Right kidney (tissue), 1 donor: ENCODE measurements around the gene SLC52A1.
"Not testable (repeated sequence)": the region's sequence is repeated elsewhere in the genome, so short reads cannot be mapped to it uniquely, and the experiment has no call there.

ENCODE experiments used
- DNase-seq: peaks from one replicate; pipeline ENCODE4 v3.0.0-alpha.2; 2016

The SLC52A1 gene

GRCh38 chr17:5031365-5032082 lies 3.7 kb downstream of the SLC52A1 start:
- DNase-seq = peak; percentile 72

- not testable (repeated sequence) for DNase-seq
Measured at GRCh38 chr17:5030168-5030567, 5.1 kb downstream of the SLC52A1 start.

DNA sequence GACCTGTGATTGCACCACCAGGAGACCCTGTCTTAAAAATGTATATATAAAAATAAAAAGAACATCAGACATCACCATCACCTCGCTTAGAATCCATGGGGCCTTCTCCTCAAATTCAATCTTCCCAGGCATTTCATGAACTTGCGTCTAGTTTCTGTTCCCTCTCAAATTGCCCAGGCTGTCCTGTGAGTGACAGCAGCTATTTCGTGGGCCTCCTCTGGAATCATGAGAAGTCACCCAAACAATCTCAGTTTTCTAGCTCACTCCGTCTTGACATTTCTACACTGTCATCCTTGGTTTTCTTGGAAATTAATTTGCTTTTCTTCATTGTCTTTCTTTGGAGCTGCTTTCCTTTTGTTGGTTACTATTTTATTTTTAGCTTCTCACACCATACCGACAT lies 7.3 kb downstream of the SLC52A1 start:
- DNase-seq = no peak

DNA sequence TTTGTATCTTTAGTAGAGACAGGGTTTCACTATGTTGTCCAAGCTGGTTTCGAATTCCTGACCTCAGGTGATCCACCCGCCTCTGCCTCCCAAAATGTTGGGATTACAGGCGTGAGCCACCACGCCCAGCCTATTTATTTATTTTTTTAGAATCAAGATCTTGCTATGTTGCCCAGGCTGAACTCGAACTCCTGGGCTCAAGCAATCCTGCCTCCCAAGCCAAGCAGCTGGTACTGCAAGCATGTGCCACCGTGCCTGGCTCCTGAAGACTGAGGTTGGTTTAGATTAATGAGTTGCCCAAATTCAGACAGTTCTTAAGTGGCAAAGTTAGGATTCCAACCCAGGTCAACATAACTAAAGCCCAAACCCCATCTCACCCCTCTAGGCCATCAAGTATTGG lies 7.9 kb downstream of the SLC52A1 start:
- no peak for DNase-seq

- DNase-seq = no peak
Measured at GRCh38 chr17:5024604-5025003, 10.6 kb downstream of the SLC52A1 start.

GRCh38 chr17:5023588-5024147 lies 11.6 kb downstream of the SLC52A1 start:
- no peak for DNase-seq

DNA sequence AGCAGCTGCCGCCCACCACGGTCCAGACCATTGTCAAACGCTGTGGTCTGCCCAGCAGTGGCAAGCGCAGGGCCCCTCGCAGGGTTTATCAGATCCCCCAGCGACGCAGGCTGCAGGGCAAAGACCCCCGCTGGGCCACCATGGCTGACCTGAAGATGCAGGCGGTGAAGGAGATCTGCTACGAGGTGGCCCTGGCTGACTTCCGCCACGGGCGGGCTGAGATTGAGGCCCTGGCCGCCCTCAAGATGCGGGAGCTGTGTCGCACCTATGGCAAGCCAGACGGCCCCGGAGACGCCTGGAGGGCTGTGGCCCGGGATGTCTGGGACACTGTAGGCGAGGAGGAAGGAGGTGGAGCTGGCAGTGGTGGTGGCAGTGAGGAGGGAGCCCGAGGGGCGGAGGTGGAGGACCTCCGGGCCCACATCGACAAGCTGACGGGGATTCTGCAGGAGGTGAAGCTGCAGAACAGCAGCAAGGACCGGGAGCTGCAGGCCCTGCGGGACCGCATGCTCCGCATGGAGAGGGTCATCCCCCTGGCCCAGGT lies 13.0 kb downstream of the SLC52A1 start:
- no peak for DNase-seq

GRCh38 chr17:5020502-5021023 lies 14.7 kb downstream of the SLC52A1 start:
- no peak for DNase-seq

GRCh38 chr17:5019475-5019956 lies 15.7 kb downstream of the SLC52A1 start:
- no peak for DNase-seq

DNA sequence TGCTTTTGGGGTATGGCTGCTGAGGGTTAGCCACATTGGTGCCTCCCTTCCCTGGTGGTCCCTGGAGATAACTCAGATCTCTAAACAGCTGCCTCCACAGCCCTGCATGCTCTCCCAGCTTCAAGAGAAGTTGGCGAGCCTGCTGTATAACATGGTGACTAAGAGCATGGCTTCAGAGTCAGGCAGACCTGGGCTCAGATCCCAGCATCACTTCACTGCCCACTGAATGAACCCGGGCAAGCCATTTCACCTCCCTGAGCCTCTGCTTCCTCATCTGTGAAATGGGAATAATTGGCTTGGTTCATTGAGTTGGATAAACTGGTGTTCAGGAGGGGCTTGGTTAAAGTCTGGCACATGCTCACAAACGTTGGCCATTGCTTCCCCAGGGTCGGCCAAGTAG lies 20.9 kb downstream of the SLC52A1 start:
- DNase-seq = no peak

- no peak for DNase-seq
Measured at GRCh38 chr17:5011928-5012327, 23.3 kb downstream of the SLC52A1 start.

- no peak for DNase-seq
Measured at GRCh38 chr17:5003214-5003867, 31.9 kb downstream of the SLC52A1 start.

DNA sequence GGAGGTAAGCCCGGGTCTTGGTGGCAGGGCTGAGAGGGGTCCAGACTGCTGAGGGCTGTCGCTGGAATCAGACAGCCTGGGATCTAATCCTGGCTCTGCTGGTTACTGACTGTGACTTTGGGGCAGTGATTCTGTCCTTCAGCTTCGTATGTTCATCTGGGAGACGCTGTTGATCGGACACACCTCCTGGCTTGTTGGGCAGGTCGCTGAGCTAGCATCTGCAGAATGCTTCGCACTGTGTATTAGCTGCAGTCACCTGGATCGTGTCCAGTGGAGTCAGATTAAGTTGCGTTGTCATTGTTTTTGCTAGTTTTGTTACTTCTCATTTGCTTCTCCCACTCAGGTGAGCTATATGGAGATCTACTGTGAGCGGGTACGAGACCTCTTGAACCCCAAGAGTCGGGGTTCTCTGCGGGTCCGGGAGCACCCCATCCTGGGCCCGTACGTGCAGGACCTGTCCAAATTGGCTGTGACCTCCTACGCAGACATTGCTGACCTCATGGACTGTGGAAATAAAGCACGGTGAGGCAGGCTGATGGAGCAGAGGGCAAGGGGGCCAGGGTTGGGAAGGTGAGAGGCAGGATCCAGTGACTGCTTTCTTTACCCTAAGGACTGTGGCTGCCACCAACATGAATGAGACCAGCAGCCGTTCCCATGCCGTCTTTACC lies 33.0 kb downstream of the SLC52A1 start:
- DNase-seq = no peak

- DNase-seq = no peak
Measured at GRCh38 chr17:5000237-5000639, 35.0 kb downstream of the SLC52A1 start.

- DNase-seq = no peak
Measured at GRCh38 chr17:4999430-5000093, 35.7 kb downstream of the SLC52A1 start.

- DNase-seq = peak; percentile 27
Measured at GRCh38 chr17:4998732-4999429, 36.3 kb downstream of the SLC52A1 start.

- DNase-seq = peak; percentile 66
Measured at GRCh38 chr17:4998027-4998731, 37.0 kb downstream of the SLC52A1 start.

GRCh38 chr17:4997302-4998026 lies 37.8 kb downstream of the SLC52A1 start, which contains the start of the genes INCA1 and KIF1C:
TSS of gene INCA1 (minus strand) at chr17:4997522. CDS start at chr17:4994437, 3,085 bp downstream.
TSS of gene KIF1C (plus strand) at chr17:4997950. CDS start at chr17:5000247, 2,297 bp downstream.
- DNase-seq = peak; percentile 100

DNA sequence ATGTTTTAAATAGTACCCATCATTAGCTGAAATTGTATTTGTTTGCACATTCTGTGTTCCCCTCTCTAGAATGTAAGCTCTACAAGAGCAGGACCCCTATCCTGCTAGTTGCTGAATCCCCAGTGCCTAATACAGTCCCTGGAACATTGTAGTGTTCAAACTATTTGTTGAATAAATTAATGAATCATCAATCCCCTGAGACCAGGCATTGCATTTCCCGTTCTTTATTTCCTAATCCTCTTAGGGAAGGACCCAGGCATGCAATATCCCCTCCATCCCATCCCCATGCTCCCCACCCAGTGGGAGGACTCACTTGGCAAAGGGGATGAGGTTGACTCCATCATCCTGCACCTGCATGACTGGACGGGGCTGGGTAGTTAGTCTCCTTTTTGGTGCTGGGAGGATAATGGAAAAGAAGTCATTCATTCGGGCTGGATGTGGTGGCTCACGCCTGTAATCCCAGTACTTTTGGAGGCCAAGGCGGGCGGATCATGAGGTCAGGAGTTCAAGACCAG lies 41.1 kb downstream of the SLC52A1 start:
- DNase-seq = no peak
